Measurements from ENCODE around the gene OTUB1. TPM values are rescaled to one million over a fixed set of nuclear protein-coding genes. Genes with fewer than 3 reads are reported as not detected.
"Not testable (repeated sequence)": the region's sequence is repeated elsewhere in the genome, so short reads cannot be mapped to it uniquely, and the experiment has no call there.

Gene OTUB1
- polyA plus RNA-seq, 2 donors: 54.6 to 91.5 TPM

GRCh38 chr11:63973912-63974258 is 12.4 kb upstream of the OTUB1 start:
- H3K4me3 ChIP-seq (ENCODE audit: low read depth in 1 of 2, low read length in 2 of 2): not testable (repeated sequence)

GRCh38 chr11:63974259-63975143 is 11.7 kb upstream of the OTUB1 start, which contains the start of gene COX8A:
TSS of gene COX8A (plus strand) at chr11:63974620. CDS start at chr11:63974681, 61 bp downstream.
- H3K4me1 ChIP-seq (ENCODE audit: control insufficient read depth in 2 of 2, insufficient read depth in 2 of 2, low read length in 1 of 2): peaks cover 10 to 14% of the 10 kb centered on the region in 2 donors
- peak within 1 kb of the TSS; percentile 92 to 99 for H3K4me3 ChIP-seq (ENCODE audit: low read depth in 1 of 2, low read length in 2 of 2)
- H3K9me3 ChIP-seq (ENCODE audit: control insufficient read depth in 2 of 2, insufficient read depth in 1 of 2, low read depth in 1 of 2, low read length in 1 of 2): no peaks in the 10 kb centered on the region
- H3K27ac ChIP-seq (ENCODE audit: low read depth in 2 of 2, low read length in 1 of 2): peak within 1 kb of the TSS; percentile 98 to 100
- WGBS, 2 donors: 0% methylated on average over 67 of the region's 67 CpGs
- no peaks in the 10 kb centered on the region for H3K27me3 ChIP-seq (ENCODE audit: control insufficient read depth in 1 of 2, insufficient read depth in 2 of 2, low read length in 2 of 2)
- peaks cover 0 to 11% of the 10 kb centered on the region in 2 donors for H3K36me3 ChIP-seq (ENCODE audit: control insufficient read depth in 2 of 2, insufficient read depth in 2 of 2, low read length in 1 of 2)

More at GRCh38 chr11:63973912-63974258, 12.4 kb upstream of the OTUB1 start:
- Histone ChIP-seq H3K36me3 (ENCODE audit: control insufficient read depth in 2 of 2, insufficient read depth in 2 of 2, low read length in 1 of 2) (peaks cover 0 to 10% of the 10 kb centered on the region in 2 donors), H3K27ac (ENCODE audit: low read depth in 2 of 2, low read length in 1 of 2) (peak overlapping the region in 1 of 2 donors; percentile 7), H3K4me1 (ENCODE audit: control insufficient read depth in 2 of 2, insufficient read depth in 2 of 2, low read length in 1 of 2) (peaks cover 10 to 11% of the 10 kb centered on the region in 2 donors)
- not testable (repeated sequence) for H3K9me3 ChIP-seq (ENCODE audit: control insufficient read depth in 2 of 2, insufficient read depth in 1 of 2, low read depth in 1 of 2, low read length in 1 of 2); H3K27me3 ChIP-seq (ENCODE audit: control insufficient read depth in 1 of 2, insufficient read depth in 2 of 2, low read length in 2 of 2)
- WGBS, 2 donors: 66% methylated on average over 18 of the region's 18 CpGs

- Histone ChIP-seq H3K36me3 (ENCODE audit: control insufficient read depth in 2 of 2, insufficient read depth in 2 of 2, low read length in 1 of 2) (peaks cover 0 to 11% of the 10 kb centered on the region in 2 donors), H3K27ac (ENCODE audit: low read depth in 2 of 2, low read length in 1 of 2) (peak overlapping the region in 1 of 2 donors; percentile 40), H3K4me1 (ENCODE audit: control insufficient read depth in 2 of 2, insufficient read depth in 2 of 2, low read length in 1 of 2) (peaks cover 10 to 15% of the 10 kb centered on the region in 2 donors), H3K27me3 (ENCODE audit: control insufficient read depth in 1 of 2, insufficient read depth in 2 of 2, low read length in 2 of 2) (no peaks in the 10 kb centered on the region), H3K4me3 (ENCODE audit: low read depth in 1 of 2, low read length in 2 of 2) (no peak overlapping the region), H3K9me3 (ENCODE audit: control insufficient read depth in 2 of 2, insufficient read depth in 1 of 2, low read depth in 1 of 2, low read length in 1 of 2) (no peaks in the 10 kb centered on the region)
- WGBS, 2 donors: 54 to 67% methylated on average over 10 of the region's 10 CpGs
Observed at GRCh38 chr11:63978551-63979239, 7.5 kb upstream of the OTUB1 start.

GRCh38 chr11:63979426-63979825 is 6.8 kb upstream of the OTUB1 start:
- Histone ChIP-seq H3K4me1 (ENCODE audit: control insufficient read depth in 2 of 2, insufficient read depth in 2 of 2, low read length in 1 of 2) (peaks cover 10 to 15% of the 10 kb centered on the region in 2 donors), H3K36me3 (ENCODE audit: control insufficient read depth in 2 of 2, insufficient read depth in 2 of 2, low read length in 1 of 2) (peaks cover 0 to 11% of the 10 kb centered on the region in 2 donors), H3K27me3 (ENCODE audit: control insufficient read depth in 1 of 2, insufficient read depth in 2 of 2, low read length in 2 of 2) (no peaks in the 10 kb centered on the region), H3K9me3 (ENCODE audit: control insufficient read depth in 2 of 2, insufficient read depth in 1 of 2, low read depth in 1 of 2, low read length in 1 of 2) (no peaks in the 10 kb centered on the region), H3K4me3 (ENCODE audit: low read depth in 1 of 2, low read length in 2 of 2) (no peak overlapping the region), H3K27ac (ENCODE audit: low read depth in 2 of 2, low read length in 1 of 2) (peak overlapping the region in 1 of 2 donors; percentile 40)
- WGBS, 2 donors: 85 to 93% methylated on average over 5 of the region's 5 CpGs

- Histone ChIP-seq H3K4me3 (ENCODE audit: low read depth in 1 of 2, low read length in 2 of 2) (peak overlapping the region; percentile 81 to 92), H3K9me3 (ENCODE audit: control insufficient read depth in 2 of 2, insufficient read depth in 1 of 2, low read depth in 1 of 2, low read length in 1 of 2) (no peaks in the 10 kb centered on the region), H3K4me1 (ENCODE audit: control insufficient read depth in 2 of 2, insufficient read depth in 2 of 2, low read length in 1 of 2) (peaks cover 2 to 9% of the 10 kb centered on the region in 2 donors), H3K27ac (ENCODE audit: low read depth in 2 of 2, low read length in 1 of 2) (peak overlapping the region; percentile 63 to 98), H3K36me3 (ENCODE audit: control insufficient read depth in 2 of 2, insufficient read depth in 2 of 2, low read length in 1 of 2) (peaks cover under 1 to 7% of the 10 kb centered on the region in 2 donors), H3K27me3 (ENCODE audit: control insufficient read depth in 1 of 2, insufficient read depth in 2 of 2, low read length in 2 of 2) (no peaks in the 10 kb centered on the region)
- 0 to 1% methylated on average over 18 of the region's 18 CpGs for WGBS, 2 donors
Observed at GRCh38 chr11:63985812-63986155, 454 bp upstream of the OTUB1 start.

- Histone ChIP-seq H3K4me3 (ENCODE audit: low read depth in 1 of 2, low read length in 2 of 2) (peak overlapping the region; percentile 81 to 92), H3K27ac (ENCODE audit: low read depth in 2 of 2, low read length in 1 of 2) (peak overlapping the region in 1 of 2 donors; percentile 98), H3K27me3 (ENCODE audit: control insufficient read depth in 1 of 2, insufficient read depth in 2 of 2, low read length in 2 of 2) (no peaks in the 10 kb centered on the region), H3K9me3 (ENCODE audit: control insufficient read depth in 2 of 2, insufficient read depth in 1 of 2, low read depth in 1 of 2, low read length in 1 of 2) (no peaks in the 10 kb centered on the region), H3K4me1 (ENCODE audit: control insufficient read depth in 2 of 2, insufficient read depth in 2 of 2, low read length in 1 of 2) (peaks cover 2 to 9% of the 10 kb centered on the region in 2 donors), H3K36me3 (ENCODE audit: control insufficient read depth in 2 of 2, insufficient read depth in 2 of 2, low read length in 1 of 2) (peaks cover 7 to 11% of the 10 kb centered on the region in 2 donors)
- WGBS, 2 donors: 28 to 32% methylated on average over 25 of the region's 25 CpGs
Observed at GRCh38 chr11:63986932-63987513, 785 bp downstream of the OTUB1 start.

GRCh38 chr11:63991558-63991957 is 5.3 kb downstream of the OTUB1 start:
- 83 to 85% methylated on average over 10 of the region's 10 CpGs for WGBS, 2 donors
- Histone ChIP-seq H3K27me3 (ENCODE audit: control insufficient read depth in 1 of 2, insufficient read depth in 2 of 2, low read length in 2 of 2) (no peaks in the 10 kb centered on the region), H3K9me3 (ENCODE audit: control insufficient read depth in 2 of 2, insufficient read depth in 1 of 2, low read depth in 1 of 2, low read length in 1 of 2) (no peaks in the 10 kb centered on the region), H3K27ac (ENCODE audit: low read depth in 2 of 2, low read length in 1 of 2) (no peak overlapping the region), H3K4me3 (ENCODE audit: low read depth in 1 of 2, low read length in 2 of 2) (no peak overlapping the region), H3K4me1 (ENCODE audit: control insufficient read depth in 2 of 2, insufficient read depth in 2 of 2, low read length in 1 of 2) (peaks cover 2 to 5% of the 10 kb centered on the region in 2 donors), H3K36me3 (ENCODE audit: control insufficient read depth in 2 of 2, insufficient read depth in 2 of 2, low read length in 1 of 2) (peaks cover 15 to 25% of the 10 kb centered on the region in 2 donors)

- 87 to 91% methylated on average over 5 of the region's 5 CpGs for WGBS, 2 donors
- peaks cover 15 to 40% of the 10 kb centered on the region in 2 donors for H3K36me3 ChIP-seq (ENCODE audit: control insufficient read depth in 2 of 2, insufficient read depth in 2 of 2, low read length in 1 of 2)
- peaks cover 0 to 7% of the 10 kb centered on the region in 2 donors for H3K4me1 ChIP-seq (ENCODE audit: control insufficient read depth in 2 of 2, insufficient read depth in 2 of 2, low read length in 1 of 2)
- no peak overlapping the region for H3K4me3 ChIP-seq (ENCODE audit: low read depth in 1 of 2, low read length in 2 of 2)
- H3K27ac ChIP-seq (ENCODE audit: low read depth in 2 of 2, low read length in 1 of 2): no peak overlapping the region
- H3K27me3 ChIP-seq (ENCODE audit: control insufficient read depth in 1 of 2, insufficient read depth in 2 of 2, low read length in 2 of 2): no peaks in the 10 kb centered on the region
- no peaks in the 10 kb centered on the region for H3K9me3 ChIP-seq (ENCODE audit: control insufficient read depth in 2 of 2, insufficient read depth in 1 of 2, low read depth in 1 of 2, low read length in 1 of 2)
Observed at GRCh38 chr11:63993100-63993499, 6.9 kb downstream of the OTUB1 start.

- Histone ChIP-seq H3K4me3 (ENCODE audit: low read depth in 1 of 2, low read length in 2 of 2) (no peak overlapping the region), H3K4me1 (ENCODE audit: control insufficient read depth in 2 of 2, insufficient read depth in 2 of 2, low read length in 1 of 2) (peaks cover 0 to 12% of the 10 kb centered on the region in 2 donors), H3K27me3 (ENCODE audit: control insufficient read depth in 1 of 2, insufficient read depth in 2 of 2, low read length in 2 of 2) (no peaks in the 10 kb centered on the region), H3K9me3 (ENCODE audit: control insufficient read depth in 2 of 2, insufficient read depth in 1 of 2, low read depth in 1 of 2, low read length in 1 of 2) (no peaks in the 10 kb centered on the region), H3K27ac (ENCODE audit: low read depth in 2 of 2, low read length in 1 of 2) (no peak overlapping the region), H3K36me3 (ENCODE audit: control insufficient read depth in 2 of 2, insufficient read depth in 2 of 2, low read length in 1 of 2) (peaks cover 15 to 35% of the 10 kb centered on the region in 2 donors)
- 67 to 72% methylated on average over 6 of the region's 6 CpGs for WGBS, 2 donors
Observed at GRCh38 chr11:63993993-63994392, 7.8 kb downstream of the OTUB1 start.
